ENCODE results near the gene CLCN6.

Gene CLCN6

GRCh38 chr1:11771481-11772043 lies 34.4 kb upstream of the CLCN6 start:
- TF ChIP-seq, protein P1, sequence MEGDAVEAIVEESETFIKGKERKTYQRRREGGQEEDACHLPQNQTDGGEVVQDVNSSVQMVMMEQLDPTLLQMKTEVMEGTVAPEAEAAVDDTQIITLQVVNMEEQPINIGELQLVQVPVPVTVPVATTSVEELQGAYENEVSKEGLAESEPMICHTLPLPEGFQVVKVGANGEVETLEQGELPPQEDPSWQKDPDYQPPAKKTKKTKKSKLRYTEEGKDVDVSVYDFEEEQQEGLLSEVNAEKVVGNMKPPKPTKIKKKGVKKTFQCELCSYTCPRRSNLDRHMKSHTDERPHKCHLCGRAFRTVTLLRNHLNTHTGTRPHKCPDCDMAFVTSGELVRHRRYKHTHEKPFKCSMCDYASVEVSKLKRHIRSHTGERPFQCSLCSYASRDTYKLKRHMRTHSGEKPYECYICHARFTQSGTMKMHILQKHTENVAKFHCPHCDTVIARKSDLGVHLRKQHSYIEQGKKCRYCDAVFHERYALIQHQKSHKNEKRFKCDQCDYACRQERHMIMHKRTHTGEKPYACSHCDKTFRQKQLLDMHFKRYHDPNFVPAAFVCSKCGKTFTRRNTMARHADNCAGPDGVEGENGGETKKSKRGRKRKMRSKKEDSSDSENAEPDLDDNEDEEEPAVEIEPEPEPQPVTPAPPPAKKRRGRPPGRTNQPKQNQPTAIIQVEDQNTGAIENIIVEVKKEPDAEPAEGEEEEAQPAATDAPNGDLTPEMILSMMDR (IDR thresholded peaks at IDR 0.05; ENCODE audit: borderline replicate concordance, insufficient read depth, low read depth, low read length): no peak
- H3K4me3 ChIP-seq (ENCODE audit: low read depth, low read length): no peak overlapping the region

- TF ChIP-seq, protein P1 (IDR thresholded peaks at IDR 0.05; ENCODE audit: borderline replicate concordance, insufficient read depth, low read depth, low read length): no peak
- H3K4me3 ChIP-seq (ENCODE audit: low read depth, low read length): no peak overlapping the region
Measured at GRCh38 chr1:11772458-11772857, 33.5 kb upstream of the CLCN6 start.

DNA sequence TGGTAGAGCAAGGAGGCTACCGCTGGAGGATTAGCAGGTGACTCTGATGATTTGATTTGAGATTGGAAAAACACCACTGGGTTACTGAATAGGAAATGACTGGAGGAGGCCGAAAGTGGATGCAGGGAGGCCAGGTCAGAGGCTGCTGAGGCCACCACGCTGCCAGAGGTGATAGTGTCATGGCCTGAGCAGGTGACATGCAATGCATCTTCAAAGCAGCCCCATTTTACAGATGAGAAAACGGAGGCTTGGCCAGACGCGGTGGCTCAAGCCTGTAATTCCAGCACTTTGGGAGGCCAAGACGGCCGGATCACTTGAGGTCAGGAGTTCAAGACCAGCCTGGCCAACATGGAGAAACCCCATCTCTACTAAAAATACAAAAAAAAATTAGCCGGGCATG lies 31.2 kb upstream of the CLCN6 start:
- no peak overlapping the region for H3K4me3 ChIP-seq (ENCODE audit: low read depth, low read length)
- TF ChIP-seq, protein P1 (IDR thresholded peaks at IDR 0.05; ENCODE audit: borderline replicate concordance, insufficient read depth, low read depth, low read length): no peak

- TF ChIP-seq, protein P1 (IDR thresholded peaks at IDR 0.05; ENCODE audit: borderline replicate concordance, insufficient read depth, low read depth, low read length): no peak
- H3K4me3 ChIP-seq (ENCODE audit: low read depth, low read length): no peak overlapping the region
Measured at GRCh38 chr1:11777658-11778322, 28.2 kb upstream of the CLCN6 start.

GRCh38 chr1:11778336-11778735 lies 27.7 kb upstream of the CLCN6 start:
- no peak overlapping the region for H3K4me3 ChIP-seq (ENCODE audit: low read depth, low read length)
- TF ChIP-seq, protein P1 (IDR thresholded peaks at IDR 0.05; ENCODE audit: borderline replicate concordance, insufficient read depth, low read depth, low read length): no peak

DNA sequence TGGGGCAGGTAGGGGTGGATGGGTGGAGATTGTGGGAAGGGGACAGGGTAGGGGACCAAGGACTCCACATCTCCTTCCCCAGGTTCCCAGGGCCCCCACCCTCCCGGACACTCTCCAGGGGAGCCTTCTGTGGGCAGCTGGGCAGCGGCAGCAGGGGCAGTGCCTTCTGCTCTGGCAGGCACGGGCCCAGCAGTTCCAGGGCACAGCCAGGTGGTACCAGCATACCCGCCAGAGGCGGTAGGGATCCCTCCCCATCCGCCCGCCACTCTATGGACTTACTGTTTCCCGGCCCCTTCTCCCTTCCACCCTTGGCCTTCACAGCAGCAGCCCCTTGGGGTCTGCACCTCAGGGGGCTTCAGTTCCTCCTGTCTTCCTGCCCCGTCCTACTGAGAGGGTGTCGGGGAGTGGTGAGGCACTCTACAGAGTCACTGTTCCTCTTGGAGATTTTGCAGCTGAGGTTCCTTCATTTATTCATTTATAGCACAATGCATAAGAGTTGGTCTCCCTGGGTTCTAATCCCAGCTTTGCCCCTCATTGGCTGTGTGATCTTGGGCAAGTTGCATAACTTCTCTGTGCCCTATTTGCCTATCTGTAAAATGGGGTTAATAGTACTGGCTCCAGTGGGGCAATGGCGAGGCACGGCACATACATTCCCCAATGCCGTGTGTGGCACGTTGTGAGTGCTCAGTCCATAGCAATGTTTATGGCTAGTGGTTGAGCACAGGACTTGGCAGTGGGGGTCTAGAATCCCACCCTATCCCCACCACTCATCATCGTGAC lies 27.0 kb upstream of the CLCN6 start:
- TF ChIP-seq, protein P1 (IDR thresholded peaks at IDR 0.05; ENCODE audit: borderline replicate concordance, insufficient read depth, low read depth, low read length): no peak
- no peak overlapping the region for H3K4me3 ChIP-seq (ENCODE audit: low read depth, low read length)

All from GM12875 (cell line).